DMS153 treated with DMSO at 0.1 percent for 48 hours (cell line): ENCODE measurements around the gene RIMS1.

Source experiments
- DNase-seq: peaks from one replicate; lab custom pipeline; 2025; ENCODE audit not compliant: unreplicated experiment; lab: John Stamatoyannopoulos, UW

The RIMS1 gene

DNA sequence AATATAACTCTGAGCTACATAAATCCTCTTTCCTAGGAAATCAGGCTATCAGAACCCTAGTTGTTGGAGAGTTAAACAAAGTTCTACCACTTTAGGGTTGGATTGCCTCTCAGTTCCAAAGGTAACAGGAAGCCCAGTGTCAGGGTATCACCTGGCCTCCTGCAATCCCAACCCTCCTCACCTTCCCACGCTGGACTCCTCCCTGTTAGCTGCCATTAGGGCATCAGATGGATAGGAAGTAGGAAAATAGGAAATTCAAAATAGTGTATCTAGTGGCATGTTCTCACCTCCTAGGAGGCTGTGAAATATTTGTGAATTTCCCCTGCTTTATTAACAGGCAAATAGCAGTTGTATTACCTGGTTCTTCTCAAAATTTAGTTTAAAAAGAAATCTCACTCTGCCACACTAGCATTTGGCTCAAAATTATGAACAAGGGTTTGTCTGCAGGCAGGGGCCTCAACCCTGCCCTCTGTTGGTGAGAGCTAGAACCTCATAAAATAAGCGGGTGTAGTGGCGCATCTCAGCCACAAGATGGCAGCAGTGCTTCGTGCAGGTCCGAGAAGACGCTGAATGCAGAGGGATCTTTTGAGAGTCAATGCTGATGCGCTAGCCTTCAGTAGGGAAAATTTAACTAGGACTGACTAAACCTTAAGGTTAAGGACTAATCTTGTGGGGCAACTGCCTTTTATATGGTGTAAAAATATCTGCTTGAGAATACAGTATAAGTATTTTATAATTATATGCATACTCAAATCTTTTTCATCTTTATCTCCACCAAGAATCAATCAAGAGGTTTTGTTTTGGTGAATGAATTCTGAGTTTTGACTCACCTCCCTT lies 525.7 kb downstream of the RIMS1 start:
- DNase-seq = peak; percentile 87

DNA sequence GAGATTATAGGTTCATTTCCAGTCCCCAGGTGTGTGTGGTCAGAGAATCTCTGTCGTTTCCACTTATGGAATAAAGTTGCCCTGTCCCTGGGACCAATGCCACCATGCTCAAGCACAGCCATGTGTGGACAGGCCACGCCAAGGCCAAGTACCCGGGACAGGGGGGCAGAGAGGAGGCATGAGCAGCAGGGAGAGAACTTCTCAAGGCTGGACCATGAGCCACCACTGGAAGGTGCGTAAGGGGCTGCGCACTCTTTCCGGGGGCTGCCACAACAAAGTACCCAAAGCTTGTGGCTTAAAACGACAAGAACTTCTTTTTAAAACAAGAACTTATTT lies 526.3 kb downstream of the RIMS1 start:
- DNase-seq = no peak

DNA sequence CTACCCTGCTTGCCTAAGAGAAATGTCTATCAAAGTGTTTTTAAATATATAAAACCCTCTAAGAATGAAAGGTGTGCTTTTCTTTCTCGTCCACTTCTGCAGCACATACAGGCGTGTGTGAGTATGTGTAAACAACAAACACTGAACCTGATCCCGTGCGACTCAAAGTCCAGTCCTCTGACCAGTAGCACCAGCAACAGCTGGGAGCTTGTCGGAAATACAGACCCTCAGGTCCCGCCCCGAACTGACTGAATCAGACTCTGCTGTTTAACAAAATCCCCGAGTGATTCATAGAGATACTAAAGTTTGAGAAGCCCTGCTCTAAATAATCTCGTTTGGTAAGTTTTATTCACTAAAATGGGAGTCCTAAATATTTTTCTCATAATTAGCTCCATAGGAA lies 527.5 kb downstream of the RIMS1 start:
- no peak for DNase-seq

DNA sequence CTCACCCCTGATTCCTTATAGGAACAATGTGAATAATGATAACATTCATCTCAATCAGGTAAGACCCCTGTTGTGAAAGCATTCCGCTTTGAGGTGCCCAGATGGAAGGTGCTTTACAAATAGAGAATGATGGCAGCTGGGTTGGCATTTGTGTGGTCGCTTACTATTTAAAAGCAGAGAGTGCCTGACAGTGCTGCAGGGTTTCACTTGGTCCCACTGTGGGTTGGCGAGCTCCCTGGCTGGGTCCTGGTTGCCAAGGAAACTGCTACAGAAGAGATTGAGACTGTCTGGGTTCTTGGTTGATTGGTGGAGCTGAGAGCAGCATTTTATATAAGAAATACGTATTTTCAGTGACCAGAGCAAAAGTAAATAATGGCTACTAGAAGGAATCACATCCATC lies 528.3 kb downstream of the RIMS1 start:
- no peak for DNase-seq

DNA sequence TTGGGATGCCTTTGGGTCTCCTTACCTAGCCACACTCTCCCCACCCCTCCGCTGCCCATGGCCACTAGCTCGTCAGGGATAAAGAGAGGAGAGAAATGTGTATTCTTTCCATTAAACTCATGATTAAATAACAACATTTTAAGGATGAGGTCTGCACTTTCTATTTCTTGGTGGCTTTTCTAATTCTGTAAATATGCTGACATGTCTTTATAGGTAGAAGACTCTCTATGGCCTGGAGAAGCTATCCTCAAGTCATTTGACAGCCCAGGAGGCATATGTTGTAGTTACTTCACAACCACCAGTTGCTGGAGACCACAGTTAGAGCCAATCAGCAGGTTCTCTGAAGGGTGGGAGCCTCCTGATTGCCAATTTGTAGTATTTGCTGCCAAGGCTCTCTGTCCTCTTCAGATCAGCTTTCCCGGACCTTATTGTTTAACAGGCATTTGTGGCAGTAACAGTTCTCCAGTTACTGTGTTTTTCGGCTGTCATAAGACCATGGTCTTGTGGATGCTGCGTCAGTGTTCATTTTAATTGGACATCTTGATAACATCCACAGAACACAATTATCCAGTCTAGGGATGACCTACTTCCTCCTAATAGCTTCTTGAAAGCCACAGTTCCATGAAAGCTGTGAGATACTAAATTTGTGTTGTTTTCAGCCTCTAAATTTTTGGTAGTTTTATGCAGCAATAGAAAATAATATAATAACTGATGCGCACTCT lies 530.6 kb downstream of the RIMS1 start:
- DNase-seq = no peak

DNA sequence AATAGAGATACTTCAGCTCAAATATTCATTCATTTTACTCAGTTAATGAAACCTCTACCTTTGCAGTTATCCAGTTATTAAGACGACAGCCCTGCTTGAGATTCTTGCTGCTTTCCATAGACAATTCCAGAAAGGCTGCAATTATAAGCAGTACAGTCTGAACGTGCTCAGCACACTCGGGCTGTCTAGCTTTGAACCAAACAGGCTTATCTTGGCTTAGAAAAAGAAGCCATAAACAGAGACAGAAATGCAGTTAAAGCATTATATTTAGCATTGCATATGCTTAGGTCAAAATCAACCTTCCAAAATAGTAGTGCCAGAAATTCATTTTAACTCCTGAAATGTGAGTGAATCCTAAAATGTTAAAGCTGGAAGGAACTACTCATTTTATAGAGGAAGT lies 531.4 kb downstream of the RIMS1 start:
- DNase-seq = no peak

DNA sequence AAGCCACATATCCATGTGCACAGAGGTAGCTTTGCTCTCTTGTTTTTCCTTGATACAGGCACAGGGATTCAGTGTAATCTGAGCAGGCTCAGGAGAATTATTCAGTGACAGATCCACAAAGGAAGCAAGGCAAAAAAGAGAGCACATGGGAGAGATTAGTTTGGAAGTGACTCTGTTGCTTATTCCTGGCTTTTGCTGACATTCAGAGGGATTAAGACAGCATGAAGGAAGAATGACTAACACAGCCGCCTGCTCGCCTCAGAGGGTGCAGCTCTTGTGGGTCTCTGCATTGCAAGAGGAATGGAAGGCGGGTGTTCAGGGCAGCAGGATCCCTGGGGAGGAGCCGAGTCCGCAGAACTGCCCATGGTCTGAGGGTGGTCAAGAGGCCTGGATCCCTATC lies 532.1 kb downstream of the RIMS1 start:
- no peak for DNase-seq

DNA sequence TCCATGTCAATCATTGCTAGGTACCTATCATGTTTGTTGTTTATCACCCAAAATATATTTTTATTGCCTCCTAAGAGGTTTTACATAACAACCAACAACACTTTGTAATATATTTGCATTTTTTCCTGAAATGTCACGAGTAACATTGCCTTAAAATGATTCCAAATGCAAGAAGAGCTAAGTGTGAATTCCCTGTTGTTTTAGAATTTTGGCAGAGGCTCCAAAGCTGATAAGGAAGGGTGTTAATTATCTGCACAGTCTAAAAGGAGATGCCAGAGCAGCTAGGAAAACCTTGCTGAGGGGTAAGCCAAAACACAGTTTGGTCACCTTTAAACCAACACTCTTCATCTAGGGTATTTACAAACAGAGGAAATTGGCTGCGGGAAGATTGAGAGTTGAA lies 533.6 kb downstream of the RIMS1 start:
- DNase-seq = no peak

DNA sequence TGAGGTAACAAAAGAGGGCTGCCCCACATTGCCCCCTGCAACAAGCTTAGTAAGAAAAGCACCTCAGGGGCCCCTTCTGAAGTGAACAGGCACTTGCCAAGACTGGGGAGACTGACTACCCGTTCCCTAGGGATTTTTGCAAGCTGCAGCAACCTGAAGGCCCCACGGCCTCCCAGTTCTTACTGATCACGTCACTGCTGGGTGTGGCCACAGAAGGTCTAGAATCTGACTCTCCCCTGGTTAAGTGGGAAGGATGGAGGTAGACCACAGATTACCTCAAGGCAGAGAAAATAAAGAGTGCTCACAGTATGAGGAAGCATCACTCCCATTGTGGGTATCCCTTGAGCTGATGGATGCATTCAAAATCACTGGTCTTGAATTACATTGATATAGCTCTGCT lies 534.1 kb downstream of the RIMS1 start:
- DNase-seq = no peak

DNA sequence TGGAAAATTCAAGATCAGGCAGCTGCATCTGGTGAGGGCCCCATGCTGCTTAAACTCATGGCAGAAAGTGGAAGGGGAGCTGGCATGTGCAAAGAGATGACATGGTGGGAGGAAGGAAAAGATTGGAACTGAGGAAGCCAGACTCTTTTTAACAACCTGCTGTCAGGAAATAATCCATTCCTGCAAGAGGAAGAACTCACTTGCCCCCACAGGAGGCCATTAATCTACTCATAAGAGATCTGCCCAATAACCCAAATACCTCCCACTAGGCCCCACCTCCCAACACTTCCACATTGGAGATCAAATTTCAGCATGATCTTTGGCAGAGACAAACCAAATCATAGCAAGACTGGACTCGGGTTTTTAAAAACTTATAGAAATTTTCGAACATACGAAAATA lies 535.0 kb downstream of the RIMS1 start:
- DNase-seq = no peak

DNA sequence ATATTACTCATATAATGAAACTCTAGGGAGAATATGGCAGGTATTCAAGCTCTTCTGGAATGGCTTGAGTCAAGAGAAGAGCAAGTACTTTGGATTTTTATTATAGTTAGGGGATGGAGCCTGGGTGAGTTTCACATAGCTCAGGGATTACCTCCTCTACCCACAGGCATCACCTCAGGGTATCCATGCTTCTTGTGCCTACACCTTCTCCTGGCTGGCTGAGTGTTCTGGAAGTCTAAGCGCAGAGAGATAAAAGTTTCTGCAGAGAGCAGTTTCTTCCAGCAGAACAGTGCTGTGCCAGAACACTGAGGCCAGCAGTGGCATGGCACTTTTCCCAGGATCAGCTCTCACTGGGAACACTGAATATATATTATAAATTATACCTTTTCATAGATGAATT lies 535.8 kb downstream of the RIMS1 start:
- DNase-seq = no peak

DNA sequence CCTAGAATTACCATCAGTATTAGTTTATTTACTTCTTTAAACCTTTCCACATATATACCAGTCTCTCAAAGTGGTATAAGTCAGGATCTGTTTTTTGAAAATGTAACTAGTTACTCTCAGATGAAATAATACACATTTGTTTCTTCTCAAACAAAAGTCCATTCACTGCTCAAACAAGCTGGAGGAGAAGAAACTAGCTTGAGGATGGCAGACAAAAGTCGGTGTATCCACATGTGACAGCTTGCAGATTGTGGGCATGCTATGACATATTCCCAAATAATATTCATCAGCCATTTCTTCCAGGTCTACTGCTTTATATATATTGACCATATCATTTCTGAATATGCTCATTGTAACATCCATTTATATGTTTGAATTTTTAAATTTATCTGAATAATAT lies 538.1 kb downstream of the RIMS1 start:
- no peak for DNase-seq

DNA sequence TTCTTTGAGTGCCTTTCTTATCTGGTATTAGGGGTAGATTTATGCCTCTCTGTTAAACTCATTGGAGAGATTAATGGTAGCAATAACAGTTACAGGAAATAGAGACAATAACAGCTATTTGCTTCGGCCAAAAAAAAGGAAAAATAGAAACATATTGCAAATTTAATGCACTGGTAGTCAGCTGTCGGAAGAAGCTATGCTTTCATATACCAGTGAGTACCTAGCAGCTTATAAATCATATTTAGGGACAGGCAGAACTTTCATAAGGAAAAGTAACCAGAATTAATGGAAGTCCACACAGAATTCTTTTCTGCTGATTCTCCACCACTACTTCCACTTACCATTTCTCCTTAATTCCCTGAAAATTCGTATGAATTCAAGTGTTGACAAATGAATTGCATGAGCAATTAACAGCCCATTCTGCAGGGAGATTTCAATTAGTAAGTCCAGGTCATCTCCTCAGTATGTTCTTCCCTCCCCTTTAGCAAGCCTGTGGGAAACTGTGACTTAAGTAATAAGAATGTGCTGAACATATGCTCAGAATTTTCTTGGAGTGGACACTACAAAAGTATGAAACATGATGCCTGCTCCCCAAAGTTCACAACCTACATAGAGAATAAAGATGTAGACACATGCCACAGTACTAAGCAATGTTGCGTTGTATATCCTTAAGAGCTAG lies 538.8 kb downstream of the RIMS1 start:
- DNase-seq = no peak

DNA sequence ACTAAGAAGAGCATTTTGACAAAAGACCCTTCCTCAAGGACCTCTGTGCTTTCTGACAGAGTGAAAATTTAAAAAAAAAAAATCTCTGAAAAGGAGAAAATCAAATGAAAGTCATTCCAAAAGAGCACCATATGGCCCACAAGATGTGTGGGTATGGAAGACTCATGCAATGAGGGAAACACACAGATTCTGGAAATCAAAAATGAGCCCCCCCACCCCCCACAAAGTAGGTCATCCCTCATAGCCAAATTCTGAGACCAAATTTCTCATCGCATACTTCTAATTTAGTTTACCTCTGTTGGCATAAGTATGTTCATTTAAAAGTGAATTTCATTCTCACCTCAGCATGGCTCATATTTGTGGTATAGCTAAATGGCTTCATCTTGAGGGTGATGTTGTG lies 554.3 kb downstream of the RIMS1 start:
- no peak for DNase-seq

DNA sequence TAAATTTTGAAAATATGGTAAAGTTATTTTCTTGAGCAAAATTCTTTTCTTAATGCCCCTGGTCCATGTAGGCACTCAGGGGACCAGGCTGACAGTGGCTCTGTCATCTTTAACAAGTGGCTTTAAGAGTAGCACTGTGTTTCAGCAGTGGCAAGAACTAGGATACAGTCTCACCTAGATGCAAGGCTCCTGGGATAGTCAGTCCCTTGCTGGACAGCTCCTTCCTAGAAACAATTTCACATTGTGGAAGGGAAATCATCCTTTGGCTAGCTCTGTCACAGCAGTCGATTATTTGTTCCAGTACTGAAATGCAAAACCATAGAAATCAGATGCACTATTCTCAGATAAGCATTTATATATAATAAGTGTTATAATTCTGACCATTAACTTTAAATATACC lies 560.1 kb downstream of the RIMS1 start:
- DNase-seq = no peak
